ENCODE measurements around the gene PCNP.

DNA sequence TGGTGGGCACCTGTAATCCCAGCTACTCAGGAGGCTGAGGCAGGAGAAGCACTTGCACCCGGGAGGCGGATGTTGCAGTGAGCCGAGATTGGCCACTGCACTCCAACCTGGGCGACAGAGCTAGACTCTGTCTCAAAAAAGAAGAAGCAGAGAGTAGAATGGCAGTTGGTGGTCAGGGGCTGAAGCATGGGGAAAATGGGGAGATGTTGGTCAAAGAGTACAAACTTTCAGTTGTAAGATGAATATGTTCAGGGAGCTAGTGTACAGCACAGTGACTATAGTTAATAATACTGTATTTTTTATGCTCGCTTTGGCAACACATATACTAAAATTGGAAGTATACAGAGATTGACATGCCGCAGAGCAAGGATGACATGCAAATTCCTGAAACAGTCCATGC, 41.5 kb downstream of the PCNP start:
- TF ChIP-seq, protein P1, sequence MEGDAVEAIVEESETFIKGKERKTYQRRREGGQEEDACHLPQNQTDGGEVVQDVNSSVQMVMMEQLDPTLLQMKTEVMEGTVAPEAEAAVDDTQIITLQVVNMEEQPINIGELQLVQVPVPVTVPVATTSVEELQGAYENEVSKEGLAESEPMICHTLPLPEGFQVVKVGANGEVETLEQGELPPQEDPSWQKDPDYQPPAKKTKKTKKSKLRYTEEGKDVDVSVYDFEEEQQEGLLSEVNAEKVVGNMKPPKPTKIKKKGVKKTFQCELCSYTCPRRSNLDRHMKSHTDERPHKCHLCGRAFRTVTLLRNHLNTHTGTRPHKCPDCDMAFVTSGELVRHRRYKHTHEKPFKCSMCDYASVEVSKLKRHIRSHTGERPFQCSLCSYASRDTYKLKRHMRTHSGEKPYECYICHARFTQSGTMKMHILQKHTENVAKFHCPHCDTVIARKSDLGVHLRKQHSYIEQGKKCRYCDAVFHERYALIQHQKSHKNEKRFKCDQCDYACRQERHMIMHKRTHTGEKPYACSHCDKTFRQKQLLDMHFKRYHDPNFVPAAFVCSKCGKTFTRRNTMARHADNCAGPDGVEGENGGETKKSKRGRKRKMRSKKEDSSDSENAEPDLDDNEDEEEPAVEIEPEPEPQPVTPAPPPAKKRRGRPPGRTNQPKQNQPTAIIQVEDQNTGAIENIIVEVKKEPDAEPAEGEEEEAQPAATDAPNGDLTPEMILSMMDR (IDR thresholded peaks at IDR 0.05) = no peak
- no peak for TF ChIP-seq POLR2A (IDR thresholded peaks at IDR 0.05)
